Esophagus muscularis mucosa (tissue), 4 donors: ENCODE results near the gene RASSF3. TPM values are rescaled to one million over a fixed set of nuclear protein-coding genes. Genes with fewer than 3 reads are reported as not detected.
A peak's percentile ranks its signal among the peaks of the same experiment; 100 is the strongest.

Experiments used
- DNase-seq: peaks from one replicate; pipeline ENCODE4 v3.0.0-alpha.2; 2017; ENCODE audit errors: extremely low spot score
- H3K27ac ChIP-seq, 4 donors: fragments of 200-600 bp; sonication (generic); replicated peaks in 1 of 4; 1 replicate in 3 of 4; 2 replicates in 1 of 4; pipeline ENCODE4 v1.5.1; 2016 to 2019; ENCODE audit warnings: mild to moderate bottlenecking in 1 of 4
- H3K27me3 ChIP-seq, 4 donors: fragments of 200-600 bp; sonication (generic); one replicate each; pipeline versions ENCODE4 v1.5.1 to v1.6.0; 2016 to 2019
- H3K36me3 ChIP-seq, 4 donors: fragments of 200-600 bp; sonication (generic); one replicate each; pipeline ENCODE4 v1.5.1; 2016 to 2019
- H3K4me1 ChIP-seq, 4 donors: fragments of 200-600 bp; sonication (generic); one replicate each; pipeline ENCODE4 v1.5.1; 2016 to 2019
- H3K4me3 ChIP-seq, 4 donors: fragments of 200-600 bp; sonication (generic); 1 replicate in 2 of 4; 2 replicates in 2 of 4; pipeline ENCODE4 v1.5.1; 2016 to 2019; ENCODE audit warnings: mild to moderate bottlenecking in 4 of 4, moderate library complexity in 1 of 4
- H3K9me3 ChIP-seq, 4 donors: fragments of 200-600 bp; sonication (generic); 1 replicate in 3 of 4; 2 replicates in 1 of 4; pipeline ENCODE4 v1.5.1; 2016 to 2019
- EP300 ChIP-seq: sonication (generic); formaldehyde crosslinking; IDR thresholded peaks from one replicate; pipeline ENCODE4 v1.6.1; 2017; ENCODE audit warnings: antibody characterized with exemption
- POLR2A ChIP-seq: fragments of 450-650 bp; IDR thresholded peaks from one replicate; pipeline ENCODE4 v1.6.1; 2017; ENCODE audit warnings: antibody characterized with exemption, moderate library complexity, mild to moderate bottlenecking, low read depth
- POLR2AphosphoS5 ChIP-seq, 2 donors: sonication (generic); formaldehyde crosslinking; IDR thresholded peaks; one replicate each; pipeline ENCODE4 v1.6.1; 2017; ENCODE audit warnings: antibody characterized with exemption in 2 of 2
- WGBS: methylation state at CpG from one replicate; pipeline ENCODE4 v1.1.5; 2018; 5-methylcytosine and 5-hydroxymethylcytosine counted together
- intact Hi-C: fragments of 100-400 bp; cut with DNase I; formaldehyde crosslinking; loops from one replicate; pipeline ENCODE4 v1.15.1; 2023
- total RNA-seq, 4 donors: library from RNA; depleted of rRNA; stranded (reverse); fragments of >200 nt; gene quantifications; one replicate each; pipeline versions ENCODE4 v1.1.0 to v1.2.1, GENCODE V29; 2016
- TF ChIP-seq, protein P1 (sequence below), 3 experiments: fragments of 200-600 bp in 2 of 3; fragments of 450-650 bp in 1 of 3; sonication (generic) in 2 of 3; IDR thresholded peaks; one replicate each; pipeline ENCODE4 v1.5.1; 2017 to 2019; ENCODE audit warnings: antibody characterized with exemption in 3 of 3, mild to moderate bottlenecking in 2 of 3, moderate library complexity in 1 of 3

RASSF3 gene
- total RNA-seq, 4 donors from 2014 or later: 124 to 299 (median 229) TPM

DNA sequence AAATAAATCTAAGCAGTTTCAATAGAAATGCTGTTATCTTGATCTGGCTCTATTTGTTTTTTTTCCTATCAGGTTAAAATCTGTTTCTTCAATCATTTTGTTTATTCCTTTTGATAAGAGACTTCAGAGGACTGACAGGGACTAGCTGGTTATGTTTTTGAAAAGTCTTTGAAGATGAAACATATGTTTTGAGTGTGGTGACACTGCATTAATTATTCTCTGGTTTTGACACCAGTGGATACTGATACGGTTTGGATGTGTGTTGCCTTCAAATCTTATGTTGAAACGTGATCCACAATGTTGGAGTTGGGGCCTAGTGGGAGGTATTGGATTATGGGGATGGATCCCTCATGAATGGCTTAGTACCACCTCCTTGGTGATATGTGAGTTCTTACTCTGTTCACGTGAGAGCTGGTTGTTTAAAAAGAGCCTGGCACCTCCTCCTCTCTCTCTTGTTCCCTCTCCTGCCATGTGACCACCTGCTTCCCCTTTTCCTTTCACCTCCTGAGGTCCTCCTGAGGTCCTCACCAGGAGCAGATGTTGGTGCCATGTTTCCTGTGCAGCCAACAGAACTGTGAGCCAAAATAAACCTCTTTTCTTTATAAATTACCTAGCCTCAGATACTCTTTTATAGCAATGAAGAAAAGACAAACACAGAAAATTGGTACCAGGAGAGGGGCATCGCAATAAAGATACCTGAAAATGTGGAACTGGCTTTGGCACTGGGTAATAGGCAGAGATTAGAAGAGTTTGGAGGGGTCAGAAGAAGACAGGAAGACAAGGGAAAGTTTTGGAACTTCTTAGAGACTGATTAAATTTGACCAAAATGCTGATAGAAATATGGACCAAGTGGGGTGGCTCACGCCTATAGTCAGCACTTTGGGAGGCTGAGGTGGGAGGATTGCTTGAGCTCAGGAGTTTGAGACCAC, 23.0 kb downstream of the RASSF3 start:
- intact Hi-C loops: no loop called here
- Histone ChIP-seq H3K27ac (peak overlapping the region in 2 of 4 donors; percentile 25 to 28), H3K36me3 (no peaks in the 10 kb centered on the region), H3K27me3 (no peaks in the 10 kb centered on the region), H3K4me1 (peaks cover 19 to 90% (median 84%) of the 10 kb centered on the region in 4 donors), H3K4me3 (no peak overlapping the region), H3K9me3 (no peaks in the 10 kb centered on the region)
- TF ChIP-seq POLR2AphosphoS5 (IDR thresholded peaks at IDR 0.05) (no peak), EP300 (no peak), POLR2A (no peak)
- TF ChIP-seq, protein P1, sequence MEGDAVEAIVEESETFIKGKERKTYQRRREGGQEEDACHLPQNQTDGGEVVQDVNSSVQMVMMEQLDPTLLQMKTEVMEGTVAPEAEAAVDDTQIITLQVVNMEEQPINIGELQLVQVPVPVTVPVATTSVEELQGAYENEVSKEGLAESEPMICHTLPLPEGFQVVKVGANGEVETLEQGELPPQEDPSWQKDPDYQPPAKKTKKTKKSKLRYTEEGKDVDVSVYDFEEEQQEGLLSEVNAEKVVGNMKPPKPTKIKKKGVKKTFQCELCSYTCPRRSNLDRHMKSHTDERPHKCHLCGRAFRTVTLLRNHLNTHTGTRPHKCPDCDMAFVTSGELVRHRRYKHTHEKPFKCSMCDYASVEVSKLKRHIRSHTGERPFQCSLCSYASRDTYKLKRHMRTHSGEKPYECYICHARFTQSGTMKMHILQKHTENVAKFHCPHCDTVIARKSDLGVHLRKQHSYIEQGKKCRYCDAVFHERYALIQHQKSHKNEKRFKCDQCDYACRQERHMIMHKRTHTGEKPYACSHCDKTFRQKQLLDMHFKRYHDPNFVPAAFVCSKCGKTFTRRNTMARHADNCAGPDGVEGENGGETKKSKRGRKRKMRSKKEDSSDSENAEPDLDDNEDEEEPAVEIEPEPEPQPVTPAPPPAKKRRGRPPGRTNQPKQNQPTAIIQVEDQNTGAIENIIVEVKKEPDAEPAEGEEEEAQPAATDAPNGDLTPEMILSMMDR (IDR thresholded peaks at IDR 0.05): no peak
- 79% methylated on average over 5 of the region's 5 CpGs for WGBS
- no peak for DNase-seq

DNA sequence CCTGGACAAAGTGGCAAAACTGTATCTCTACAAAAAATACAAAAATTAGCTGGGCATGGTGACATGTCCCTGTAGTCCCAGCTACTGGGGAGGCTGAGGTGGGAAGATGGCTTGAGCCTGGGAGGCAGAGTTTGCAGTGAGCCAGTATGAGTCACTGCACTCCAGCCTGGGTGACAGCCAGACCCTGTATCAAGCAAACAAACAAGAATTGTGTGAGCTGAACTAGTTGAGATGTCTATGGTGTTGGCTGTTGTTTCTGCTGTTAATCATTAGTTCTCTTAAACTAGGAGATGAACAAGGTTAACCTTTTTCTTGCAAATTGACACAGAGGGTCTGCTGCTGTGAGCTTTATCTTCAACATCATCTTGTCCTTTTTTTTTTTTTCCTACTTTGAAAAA, 23.6 kb downstream of the RASSF3 start:
- Histone ChIP-seq H3K9me3 (no peaks in the 10 kb centered on the region), H3K27me3 (no peaks in the 10 kb centered on the region), H3K36me3 (no peaks in the 10 kb centered on the region), H3K4me3 (no peak overlapping the region), H3K4me1 (peaks cover 15 to 90% (median 83%) of the 10 kb centered on the region in 4 donors), H3K27ac (peak overlapping the region in 2 of 4 donors; percentile 25 to 28)
- intact Hi-C loops: no loop called here
- DNase-seq: no peak
- TF ChIP-seq POLR2AphosphoS5 (IDR thresholded peaks at IDR 0.05) (no peak), POLR2A (no peak), EP300 (no peak)
- TF ChIP-seq, protein P1 (IDR thresholded peaks at IDR 0.05): no peak

DNA sequence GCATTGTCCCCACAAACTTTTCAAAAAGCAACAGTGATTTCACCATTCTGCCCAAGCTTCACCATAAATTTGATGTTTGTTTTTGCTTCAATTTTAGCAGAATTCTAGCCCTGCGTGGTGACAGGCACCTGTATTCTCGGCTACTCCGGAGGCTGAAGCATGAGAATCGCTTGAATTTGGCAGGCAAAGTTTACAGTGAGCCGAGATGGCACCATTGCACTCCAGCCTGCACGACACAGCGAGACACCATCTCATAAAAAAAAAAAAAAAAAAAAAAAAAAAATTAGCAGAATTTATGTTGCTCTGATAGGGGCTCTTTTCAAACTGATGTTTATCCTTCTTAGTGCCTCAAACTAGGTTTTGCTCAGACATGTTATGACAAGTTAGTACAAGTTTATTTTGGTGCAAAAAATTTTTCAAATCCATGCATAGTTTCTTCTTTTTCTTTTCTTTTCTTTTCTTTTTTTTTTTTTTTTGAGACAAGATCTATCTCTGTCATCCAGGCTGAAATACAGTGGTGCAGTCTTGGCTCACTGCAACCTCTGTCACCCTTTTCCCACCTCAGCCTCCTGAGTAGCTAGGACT, 24.3 kb downstream of the RASSF3 start:
- no peak for DNase-seq
- WGBS: 82% methylated on average over 7 of the region's 7 CpGs
- H3K27ac ChIP-seq: peak overlapping the region in 2 of 4 donors; percentile 23 to 28
- H3K4me3 ChIP-seq: no peak overlapping the region
- no peak for TF ChIP-seq POLR2AphosphoS5 (IDR thresholded peaks at IDR 0.05)
- TF ChIP-seq, protein P1 (IDR thresholded peaks at IDR 0.05): no peak
- TF ChIP-seq POLR2A: no peak
- TF ChIP-seq EP300: no peak
- intact Hi-C loops: no loop called here
- no peaks in the 10 kb centered on the region for H3K36me3 ChIP-seq
- H3K4me1 ChIP-seq: peaks cover 15 to 88% (median 83%) of the 10 kb centered on the region in 4 donors
- no peaks in the 10 kb centered on the region for H3K27me3 ChIP-seq
- H3K9me3 ChIP-seq: no peaks in the 10 kb centered on the region

DNA sequence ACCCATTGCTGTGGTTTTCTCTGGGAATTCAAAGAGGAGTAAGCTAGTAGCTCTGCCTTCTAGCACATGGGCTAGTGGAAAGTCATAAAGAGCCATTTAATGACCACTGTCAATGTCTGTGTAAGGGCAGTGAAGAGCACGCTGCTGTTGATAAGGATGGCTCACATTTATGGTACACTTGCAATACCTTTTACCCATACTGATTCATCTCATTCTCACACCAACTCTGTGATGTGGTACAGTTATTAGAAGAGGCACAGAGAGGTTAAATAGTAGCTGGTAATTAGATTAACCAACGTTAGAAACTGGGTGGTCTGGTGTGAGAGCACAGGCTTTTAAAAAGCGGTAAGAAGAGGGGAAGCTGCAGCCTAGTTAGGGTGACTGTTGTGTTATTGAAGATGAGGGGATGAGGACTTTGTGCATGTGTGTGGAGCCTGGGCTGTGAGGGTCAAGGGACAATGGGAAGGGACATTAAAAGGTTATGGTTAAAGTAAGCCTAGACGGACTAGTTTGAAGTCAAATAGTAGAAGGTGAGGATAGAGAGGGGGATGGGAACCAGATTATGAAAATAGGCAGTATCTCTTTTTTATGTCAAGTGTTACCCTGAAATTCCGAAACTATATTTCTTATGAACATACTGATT, 25.2 kb downstream of the RASSF3 start:
- Histone ChIP-seq H3K4me1 (peaks cover 15 to 84% (median 79%) of the 10 kb centered on the region in 4 donors), H3K4me3 (no peak overlapping the region), H3K27me3 (no peaks in the 10 kb centered on the region), H3K9me3 (no peaks in the 10 kb centered on the region), H3K36me3 (no peaks in the 10 kb centered on the region), H3K27ac (peak overlapping the region in 3 of 4 donors; percentile 14 to 48 (median 36))
- no peak for TF ChIP-seq POLR2A
- WGBS: 75% methylated on average over 5 of the region's 5 CpGs
- DNase-seq: no peak
- intact Hi-C loops: no loop called here

DNA sequence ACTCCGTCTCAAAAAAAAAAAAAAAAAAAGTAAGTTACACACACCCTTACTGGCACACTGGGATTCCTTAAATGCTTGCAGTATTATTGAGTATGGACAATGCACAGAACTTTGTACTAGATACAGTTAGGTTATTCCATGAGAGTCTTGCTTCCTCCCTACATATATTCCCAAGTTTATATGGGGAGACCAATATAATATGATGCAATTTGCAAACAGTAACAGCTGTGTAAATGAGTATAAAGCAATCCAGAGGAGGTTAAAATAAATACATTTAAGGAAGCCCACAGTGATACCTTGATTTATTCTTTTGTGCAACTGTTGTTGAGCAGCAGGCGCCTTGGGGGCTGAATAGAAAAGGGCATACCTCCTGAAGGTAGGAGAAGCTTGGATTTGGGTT, 26.6 kb downstream of the RASSF3 start:
- no peaks in the 10 kb centered on the region for H3K27me3 ChIP-seq
- no peak overlapping the region for H3K4me3 ChIP-seq
- TF ChIP-seq EP300: no peak
- TF ChIP-seq POLR2A: no peak
- TF ChIP-seq, protein P1 (IDR thresholded peaks at IDR 0.05): no peak
- no peak for TF ChIP-seq POLR2AphosphoS5 (IDR thresholded peaks at IDR 0.05)
- H3K27ac ChIP-seq: peak overlapping the region in 1 of 4 donors; percentile 59
- H3K9me3 ChIP-seq: no peaks in the 10 kb centered on the region
- H3K4me1 ChIP-seq: peaks cover 15 to 79% (median 70%) of the 10 kb centered on the region in 4 donors
- WGBS: 80% methylated on average over 2 of the region's 2 CpGs
- intact Hi-C loops: no loop called here
- no peak for DNase-seq
- H3K36me3 ChIP-seq: no peaks in the 10 kb centered on the region
